Fibroblast of lung (primary cell): Measurements from ENCODE around the gene CRYBG1. TPM values are rescaled to one million over a fixed set of nuclear protein-coding genes. Genes with fewer than 3 reads are reported as not detected.
"Not testable (repeated sequence)": the region's sequence is repeated elsewhere in the genome, so short reads cannot be mapped to it uniquely, and the experiment has no call there.

Source experiments
- DNase-seq, 2 donors: peaks; one replicate each; pipeline versions ENCODE4 v3.0.0 to v3.0.0-alpha.2; 2010; ENCODE audit warnings: low read depth in 2 of 2
- H2AFZ ChIP-seq: 2 replicates; pipeline ENCODE4 v1.5.1; 2012; ENCODE audit warnings: low read length, control low read depth, inconsistent platforms
- H3K27ac ChIP-seq: 2 replicates; pipeline ENCODE4 v1.5.1; 2011; ENCODE audit warnings: low read length, control low read depth; ENCODE audit not compliant: insufficient read depth
- H3K27me3 ChIP-seq: 2 replicates; pipeline ENCODE4 v1.5.1; 2011; ENCODE audit warnings: mild to moderate bottlenecking, low read length; ENCODE audit not compliant: control insufficient read depth, insufficient read depth
- H3K36me3 ChIP-seq: 2 replicates; pipeline ENCODE4 v1.5.1; 2011; ENCODE audit warnings: low read length; ENCODE audit not compliant: control insufficient read depth, insufficient read depth
- H3K4me1 ChIP-seq: 2 replicates; pipeline ENCODE4 v1.5.1; 2011; ENCODE audit warnings: low read length; ENCODE audit not compliant: control insufficient read depth, insufficient read depth; ENCODE audit errors: extremely low read depth
- H3K4me2 ChIP-seq: 2 replicates; pipeline ENCODE4 v1.5.1; 2011; ENCODE audit warnings: low read length, control low read depth; ENCODE audit not compliant: insufficient read depth; ENCODE audit errors: extremely low read depth
- H3K4me3 ChIP-seq, 4 experiments: fragments of 200-600 bp in 1 of 4; sonication (generic) in 1 of 4; replicated peaks in 1 of 4; 2 replicates each; pipeline ENCODE4 v1.5.1; 2011 to 2016; ENCODE audit warnings: low read length in 4 of 4, low read depth in 3 of 4, mild to moderate bottlenecking in 3 of 4, control low read depth in 2 of 4, inconsistent platforms in 1 of 4, mixed read lengths in 1 of 4; ENCODE audit not compliant: insufficient read depth in 1 of 4; ENCODE audit errors: control extremely low read depth in 1 of 4
- H3K79me2 ChIP-seq: 2 replicates; pipeline ENCODE4 v1.5.1; 2012; ENCODE audit warnings: mild to moderate bottlenecking, low read length, inconsistent platforms; ENCODE audit not compliant: control insufficient read depth, insufficient read depth
- H3K9ac ChIP-seq: 2 replicates; pipeline ENCODE4 v1.5.1; 2011; ENCODE audit warnings: mild to moderate bottlenecking, low read length, control low read depth; ENCODE audit not compliant: insufficient read depth
- H3K9me3 ChIP-seq: 2 replicates; pipeline ENCODE4 v1.5.1; 2012; ENCODE audit warnings: low read depth, low read length; ENCODE audit not compliant: control insufficient read depth, insufficient read depth
- H4K20me1 ChIP-seq: 2 replicates; pipeline ENCODE4 v1.5.1; 2011; ENCODE audit warnings: low read length; ENCODE audit not compliant: control insufficient read depth, insufficient read depth; ENCODE audit errors: extremely low read depth
- CTCF ChIP-seq, 2 donors: IDR thresholded peaks in 1 of 2; conservative IDR thresholded peaks in 1 of 2; 1 replicate in 1 of 2; 2 replicates in 1 of 2; pipeline ENCODE4 v1.5.1; 2011 to 2012; ENCODE audit warnings: low read length in 2 of 2, control low read depth in 1 of 2, inconsistent platforms in 1 of 2, low read depth in 1 of 2, mild to moderate bottlenecking in 1 of 2
- EZH2 ChIP-seq: IDR thresholded peaks from 2 replicates; pipeline ENCODE4 v1.5.1; 2012; ENCODE audit warnings: low read length, control low read depth, mild to moderate bottlenecking; ENCODE audit errors: missing control alignments
- polyA plus RNA-seq, 2 donors: library from polyadenylated mRNA; depleted of rRNA in 1 of 2; stranded (reverse) in 1 of 2; unstranded in 1 of 2; fragments of >200 nt; gene quantifications; 2 replicates each; pipeline ENCODE4 v1.2.1, GENCODE V29; 2011 to 2012; ENCODE audit warnings: missing spikeins in 1 of 2
- total RNA-seq: library from RNA; depleted of rRNA; stranded (reverse); fragments of >200 nt; gene quantifications from 2 replicates; pipeline ENCODE4 v1.2.1, GENCODE V29; 2014

CRYBG1 gene
- total and polyA plus RNA-seq, 2 donors (not counting 1 experiment from before 2014, with no cell fraction given), result 4.3 to 10.1 TPM

GRCh38 chr6:106513808-106514582 lies 153.5 kb downstream of the CRYBG1 start:
- Histone ChIP-seq H3K9ac (no peak overlapping the region), H3K79me2 (no peaks in the 10 kb centered on the region), H3K4me3 (peak overlapping the region; percentile 6 to 80 (median 72)), H3K4me1 (peaks cover 13% of the 10 kb centered on the region), H3K36me3 (no peaks in the 10 kb centered on the region), H2AFZ (no peak overlapping the region), H4K20me1 (no peaks in the 10 kb centered on the region), H3K27me3 (peaks cover 8% of the 10 kb centered on the region), H3K9me3 (no peaks in the 10 kb centered on the region), H3K4me2 (peak overlapping the region; percentile 49), H3K27ac (no peak overlapping the region)
- peak in 1 of 2 donors; percentile 42 for DNase-seq
- TF ChIP-seq EZH2 (no peak), CTCF (conservative IDR thresholded peaks at IDR 0.05 in 1 of 2, IDR thresholded peaks at IDR 0.05 in 1 of 2; ENCODE audit: low read depth in 1 of 2, low read length in 2 of 2) (no peak)

- no peaks in the 10 kb centered on the region for H4K20me1 ChIP-seq
- no peak overlapping the region for H3K4me2 ChIP-seq
- peaks cover 7% of the 10 kb centered on the region for H3K27me3 ChIP-seq
- peak overlapping the region in 2 of 4 experiments; percentile 68 to 80 for H3K4me3 ChIP-seq
- H3K27ac ChIP-seq, result no peak overlapping the region
- H2AFZ ChIP-seq, result no peak overlapping the region
- no peak for TF ChIP-seq CTCF (conservative IDR thresholded peaks at IDR 0.05 in 1 of 2, IDR thresholded peaks at IDR 0.05 in 1 of 2; ENCODE audit: low read depth in 1 of 2, low read length in 2 of 2)
- TF ChIP-seq EZH2, result no peak
- no peaks in the 10 kb centered on the region for H3K79me2 ChIP-seq
- no peak for DNase-seq
- H3K4me1 ChIP-seq, result peaks cover 18% of the 10 kb centered on the region
- H3K9ac ChIP-seq, result no peak overlapping the region
- H3K9me3 ChIP-seq, result no peaks in the 10 kb centered on the region
- H3K36me3 ChIP-seq, result no peaks in the 10 kb centered on the region
These were observed 154.0 kb downstream of the CRYBG1 start for GRCh38 chr6:106514583-106514885.

GRCh38 chr6:106515582-106515981 lies 155.1 kb downstream of the CRYBG1 start:
- H2AFZ ChIP-seq, H3K36me3 ChIP-seq, H3K27me3 ChIP-seq, H3K79me2 ChIP-seq, H3K27ac ChIP-seq, H4K20me1 ChIP-seq, H3K4me2 ChIP-seq, H3K9me3 ChIP-seq, H3K4me3 ChIP-seq, H3K9ac ChIP-seq, DNase-seq: not testable (repeated sequence)
- H3K4me1 ChIP-seq, result peaks cover 24% of the 10 kb centered on the region
